ENCODE data around the gene MIDN.

MIDN gene

DNA sequence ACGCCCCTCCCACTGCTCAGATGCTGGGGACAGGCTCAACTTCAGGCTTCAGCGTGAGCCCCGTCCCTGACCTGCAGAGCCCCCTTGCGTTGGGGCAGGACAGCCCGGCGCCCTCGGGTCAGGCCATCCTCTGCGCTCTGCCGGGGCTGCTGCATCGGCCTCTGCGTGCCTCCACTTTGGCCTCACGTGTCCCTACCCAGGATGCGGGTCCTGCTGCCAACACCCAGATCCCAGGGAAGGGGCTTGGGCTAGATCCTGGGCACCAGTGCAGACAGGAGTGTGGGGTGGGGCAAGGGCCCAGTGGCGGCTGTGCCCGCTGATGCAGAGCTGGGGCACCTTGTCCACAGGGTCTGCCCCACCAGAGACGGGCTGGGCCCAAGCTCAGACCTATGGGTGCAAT lies 23.5 kb upstream of the MIDN start:
- no peaks in the 10 kb centered on the region for H3K9me2 ChIP-seq (replicated peaks; ENCODE audit: low read depth, low read length)
- no peaks in the 10 kb centered on the region for H3K4me1 ChIP-seq (ENCODE audit: insufficient read depth, low read length, poor library complexity, severe bottlenecking)
- TF ChIP-seq EZH2phosphoT487 (IDR thresholded peaks at IDR 0.05; ENCODE audit: borderline replicate concordance): no peak
- TF ChIP-seq, protein P1, sequence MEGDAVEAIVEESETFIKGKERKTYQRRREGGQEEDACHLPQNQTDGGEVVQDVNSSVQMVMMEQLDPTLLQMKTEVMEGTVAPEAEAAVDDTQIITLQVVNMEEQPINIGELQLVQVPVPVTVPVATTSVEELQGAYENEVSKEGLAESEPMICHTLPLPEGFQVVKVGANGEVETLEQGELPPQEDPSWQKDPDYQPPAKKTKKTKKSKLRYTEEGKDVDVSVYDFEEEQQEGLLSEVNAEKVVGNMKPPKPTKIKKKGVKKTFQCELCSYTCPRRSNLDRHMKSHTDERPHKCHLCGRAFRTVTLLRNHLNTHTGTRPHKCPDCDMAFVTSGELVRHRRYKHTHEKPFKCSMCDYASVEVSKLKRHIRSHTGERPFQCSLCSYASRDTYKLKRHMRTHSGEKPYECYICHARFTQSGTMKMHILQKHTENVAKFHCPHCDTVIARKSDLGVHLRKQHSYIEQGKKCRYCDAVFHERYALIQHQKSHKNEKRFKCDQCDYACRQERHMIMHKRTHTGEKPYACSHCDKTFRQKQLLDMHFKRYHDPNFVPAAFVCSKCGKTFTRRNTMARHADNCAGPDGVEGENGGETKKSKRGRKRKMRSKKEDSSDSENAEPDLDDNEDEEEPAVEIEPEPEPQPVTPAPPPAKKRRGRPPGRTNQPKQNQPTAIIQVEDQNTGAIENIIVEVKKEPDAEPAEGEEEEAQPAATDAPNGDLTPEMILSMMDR (conservative IDR thresholded peaks at IDR 0.05; ENCODE audit: low read length): no peak
- H3K4me3 ChIP-seq (ENCODE audit: low read length, poor library complexity, severe bottlenecking): no peak overlapping the region
- H3K79me2 ChIP-seq (ENCODE audit: insufficient read depth, low read length): 0 out of 2 replicates have a peak, but pooled peaks cover 3% of the 10 kb centered on the region
- H3K9ac ChIP-seq (ENCODE audit: low read depth, low read length, poor library complexity, severe bottlenecking): no peak overlapping the region
- H3K4me2 ChIP-seq (ENCODE audit: low read depth, low read length, poor library complexity, severe bottlenecking): no peak overlapping the region
- peaks cover 25% of the 10 kb centered on the region; the same call in 1 of the 2 replicates for H3K36me3 ChIP-seq (ENCODE audit: insufficient read depth, low read length)
- H3F3A ChIP-seq (ENCODE audit: low read depth): no peaks in the 10 kb centered on the region
- H4K20me1 ChIP-seq (ENCODE audit: insufficient read depth, low read length, poor library complexity, severe bottlenecking): no peaks in the 10 kb centered on the region
- no peak overlapping the region for H2AFZ ChIP-seq (ENCODE audit: low read length)
- no peaks in the 10 kb centered on the region for H3K27me3 ChIP-seq (ENCODE audit: insufficient read depth, low read length, poor library complexity, severe bottlenecking)
- no peaks in the 10 kb centered on the region for H3K9me3 ChIP-seq (ENCODE audit: insufficient read depth, low read depth, low read length)

DNA sequence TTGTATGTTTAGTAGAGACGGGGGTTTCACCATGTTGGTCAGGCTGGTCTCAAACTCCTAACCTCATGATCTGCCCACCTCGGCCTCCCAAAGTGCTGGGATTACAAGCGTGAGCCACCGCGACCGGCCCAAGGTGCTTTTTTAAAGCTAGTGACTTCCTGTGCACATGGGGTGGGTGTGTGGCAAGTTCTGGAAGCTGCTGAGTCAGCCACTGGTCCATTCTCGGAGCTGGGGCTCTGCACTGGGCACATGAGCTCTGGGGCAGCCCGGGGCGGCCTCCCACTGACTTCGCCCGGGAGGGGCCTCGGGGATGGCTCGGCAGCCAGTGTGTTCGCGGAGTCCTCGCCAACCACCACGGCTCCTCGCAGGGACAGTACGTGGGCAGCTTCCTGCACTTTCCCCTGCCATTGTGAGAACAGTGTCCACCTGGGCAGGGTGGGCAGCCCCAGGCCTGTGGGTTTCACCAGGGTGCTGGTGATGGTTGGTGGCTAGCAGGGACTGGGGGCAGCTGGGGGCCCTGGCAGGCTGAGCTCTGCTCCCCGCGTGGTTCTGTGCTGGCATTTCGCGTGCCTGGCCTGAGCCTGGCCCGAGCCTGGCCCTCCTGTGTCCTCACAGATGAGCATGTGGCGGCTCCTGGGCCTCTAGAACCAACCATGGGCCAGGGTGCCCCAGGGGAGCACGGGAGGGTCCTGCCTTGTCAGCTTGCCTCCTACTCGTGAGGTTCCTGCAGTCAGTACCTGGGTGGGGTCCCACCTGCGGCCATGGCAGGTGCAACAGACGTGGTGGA lies 22.8 kb upstream of the MIDN start:
- Histone ChIP-seq H3K4me2 (ENCODE audit: low read depth, low read length, poor library complexity, severe bottlenecking) (no peak overlapping the region), H3K9ac (ENCODE audit: low read depth, low read length, poor library complexity, severe bottlenecking) (no peak overlapping the region), H3K4me3 (ENCODE audit: low read length, poor library complexity, severe bottlenecking) (no peak overlapping the region), H3K4me1 (ENCODE audit: insufficient read depth, low read length, poor library complexity, severe bottlenecking) (no peaks in the 10 kb centered on the region), H3K27me3 (ENCODE audit: insufficient read depth, low read length, poor library complexity, severe bottlenecking) (no peaks in the 10 kb centered on the region), H3F3A (ENCODE audit: low read depth) (no peaks in the 10 kb centered on the region), H3K9me3 (ENCODE audit: insufficient read depth, low read depth, low read length) (no peaks in the 10 kb centered on the region), H2AFZ (ENCODE audit: low read length) (no peak overlapping the region), H3K36me3 (ENCODE audit: insufficient read depth, low read length) (peaks cover 17% of the 10 kb centered on the region; the same call in 1 of the 2 replicates), H4K20me1 (ENCODE audit: insufficient read depth, low read length, poor library complexity, severe bottlenecking) (no peaks in the 10 kb centered on the region), H3K79me2 (ENCODE audit: insufficient read depth, low read length) (no peaks in the 10 kb centered on the region), H3K9me2 (replicated peaks; ENCODE audit: low read depth, low read length) (no peaks in the 10 kb centered on the region)
- TF ChIP-seq, protein P1 (conservative IDR thresholded peaks at IDR 0.05; ENCODE audit: low read length): no peak
- TF ChIP-seq EZH2phosphoT487 (IDR thresholded peaks at IDR 0.05; ENCODE audit: borderline replicate concordance): no peak

DNA sequence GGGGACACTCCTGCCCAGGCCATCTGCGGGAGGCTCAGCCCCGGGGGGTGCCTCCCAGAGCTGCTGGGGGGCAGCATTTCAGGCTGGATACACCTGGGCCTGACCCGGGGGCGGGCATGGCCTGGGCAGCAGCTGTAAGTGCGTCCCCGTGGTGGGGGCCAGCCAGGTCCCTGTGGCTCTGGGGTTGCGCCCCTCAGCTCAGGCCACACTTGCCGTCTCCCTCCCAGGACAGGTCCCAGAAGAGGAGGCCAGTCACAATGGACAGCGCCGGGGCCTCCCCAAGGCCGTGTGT lies 22.2 kb upstream of the MIDN start:
- H3K27me3 ChIP-seq (ENCODE audit: insufficient read depth, low read length, poor library complexity, severe bottlenecking): no peaks in the 10 kb centered on the region
- no peak overlapping the region for H3K4me2 ChIP-seq (ENCODE audit: low read depth, low read length, poor library complexity, severe bottlenecking)
- H3K4me1 ChIP-seq (ENCODE audit: insufficient read depth, low read length, poor library complexity, severe bottlenecking): no peaks in the 10 kb centered on the region
- H4K20me1 ChIP-seq (ENCODE audit: insufficient read depth, low read length, poor library complexity, severe bottlenecking): no peaks in the 10 kb centered on the region
- no peaks in the 10 kb centered on the region for H3K79me2 ChIP-seq (ENCODE audit: insufficient read depth, low read length)
- H3K9ac ChIP-seq (ENCODE audit: low read depth, low read length, poor library complexity, severe bottlenecking): no peak overlapping the region
- no peaks in the 10 kb centered on the region for H3K9me3 ChIP-seq (ENCODE audit: insufficient read depth, low read depth, low read length)
- H2AFZ ChIP-seq (ENCODE audit: low read length): no peak overlapping the region
- TF ChIP-seq, protein P1 (conservative IDR thresholded peaks at IDR 0.05; ENCODE audit: low read length): no peak
- no peak for TF ChIP-seq EZH2phosphoT487 (IDR thresholded peaks at IDR 0.05; ENCODE audit: borderline replicate concordance)
- no peak overlapping the region for H3K4me3 ChIP-seq (ENCODE audit: low read length, poor library complexity, severe bottlenecking)
- no peaks in the 10 kb centered on the region for H3F3A ChIP-seq (ENCODE audit: low read depth)
- no peaks in the 10 kb centered on the region for H3K9me2 ChIP-seq (replicated peaks; ENCODE audit: low read depth, low read length)
- H3K36me3 ChIP-seq (ENCODE audit: insufficient read depth, low read length): peaks cover 12% of the 10 kb centered on the region; the same call in 1 of the 2 replicates

Measured in Loucy (cell line).